Liver (tissue), 9 donors: ENCODE data around the gene EIF4G2. TPM values are rescaled to one million over a fixed set of nuclear protein-coding genes. Genes with fewer than 3 reads are reported as not detected.

Experiments used
- DNase-seq: peaks from one replicate; pipeline ENCODE4 v3.0.0-alpha.2; 2017; ENCODE audit warnings: low spot score
- H3K27ac ChIP-seq, 2 donors: one replicate each; pipeline ENCODE4 v1.7.0; 2013; ENCODE audit warnings: inconsistent platforms in 2 of 2, low read length in 2 of 2, control low read depth in 1 of 2, low read depth in 1 of 2, mild to moderate bottlenecking in 1 of 2
- H3K27me3 ChIP-seq, 4 donors: one replicate each; pipeline versions ENCODE4 v1.6.1 to v1.7.0; 2013; ENCODE audit warnings: low read length in 3 of 4, inconsistent platforms in 1 of 4, mild to moderate bottlenecking in 1 of 4, moderate library complexity in 1 of 4; ENCODE audit not compliant: control insufficient read depth in 4 of 4, insufficient read depth in 4 of 4
- H3K36me3 ChIP-seq, 4 donors: one replicate each; pipeline versions ENCODE4 v1.6.1 to v1.7.0; 2013; ENCODE audit warnings: low read length in 3 of 4, mild to moderate bottlenecking in 3 of 4, low read depth in 1 of 4, moderate library complexity in 1 of 4; ENCODE audit not compliant: control insufficient read depth in 4 of 4, insufficient read depth in 3 of 4
- H3K4me1 ChIP-seq, 4 donors: one replicate each; pipeline versions ENCODE4 v1.6.1 to v1.7.0; 2013; ENCODE audit warnings: low read length in 3 of 4, mild to moderate bottlenecking in 3 of 4, moderate library complexity in 1 of 4; ENCODE audit not compliant: control insufficient read depth in 4 of 4, insufficient read depth in 4 of 4
- H3K4me3 ChIP-seq, 3 donors: one replicate each; pipeline versions ENCODE4 v1.6.1 to v1.7.0; 2013; ENCODE audit warnings: low read length in 3 of 3, control low read depth in 1 of 3, low read depth in 1 of 3, mild to moderate bottlenecking in 1 of 3
- H3K9ac ChIP-seq, 2 donors: one replicate each; pipeline ENCODE4 v1.7.0; 2013; ENCODE audit warnings: low read length in 2 of 2, mild to moderate bottlenecking in 2 of 2, moderate library complexity in 2 of 2, control low read depth in 1 of 2, low read depth in 1 of 2
- H3K9me3 ChIP-seq, 4 donors: one replicate each; pipeline versions ENCODE4 v1.6.1 to v1.7.0; 2013; ENCODE audit warnings: low read length in 3 of 4; ENCODE audit not compliant: control insufficient read depth in 4 of 4
- EGR1 ChIP-seq, 2 donors: IDR thresholded peaks; 2 replicates each; pipeline ENCODE4 v1.6.1; 2016 to 2018; ENCODE audit warnings: antibody characterized with exemption in 2 of 2, low read depth in 2 of 2
- FOXA1 ChIP-seq: IDR thresholded peaks from 2 replicates; pipeline ENCODE4 v1.6.1; 2016; ENCODE audit warnings: antibody characterized with exemption
- FOXA2 ChIP-seq: IDR thresholded peaks from 2 replicates; pipeline ENCODE4 v1.6.1; 2016; ENCODE audit warnings: antibody characterized with exemption
- GABPA ChIP-seq, 2 donors: IDR thresholded peaks in 1 of 2; conservative IDR thresholded peaks in 1 of 2; 2 replicates each; pipeline ENCODE4 v1.6.1; 2016; ENCODE audit warnings: antibody characterized with exemption in 2 of 2, mild to moderate bottlenecking in 1 of 2, moderate library complexity in 1 of 2
- HNF4A ChIP-seq, 2 donors: conservative IDR thresholded peaks; 2 replicates each; pipeline ENCODE4 v1.6.1; 2016; ENCODE audit warnings: antibody characterized with exemption in 2 of 2, mild to moderate bottlenecking in 2 of 2
- JUND ChIP-seq, 2 donors: IDR thresholded peaks; 2 replicates each; pipeline ENCODE4 v1.6.1; 2016; ENCODE audit warnings: antibody characterized with exemption in 2 of 2
- MAX ChIP-seq: IDR thresholded peaks from 2 replicates; pipeline ENCODE4 v1.6.1; 2016; ENCODE audit warnings: antibody characterized with exemption
- NR2F2 ChIP-seq: IDR thresholded peaks from 2 replicates; pipeline ENCODE4 v1.6.1; 2016; ENCODE audit warnings: antibody characterized with exemption
- RAD21 ChIP-seq, 2 donors: IDR thresholded peaks; 2 replicates each; pipeline ENCODE4 v1.6.1; 2016; ENCODE audit warnings: antibody characterized with exemption in 2 of 2, mild to moderate bottlenecking in 2 of 2
- RXRA ChIP-seq, 2 donors: IDR thresholded peaks; 2 replicates each; pipeline ENCODE4 v1.6.1; 2017 to 2018; ENCODE audit warnings: antibody characterized with exemption in 2 of 2, mild to moderate bottlenecking in 1 of 2
- SP1 ChIP-seq: IDR thresholded peaks from 2 replicates; pipeline ENCODE4 v1.6.1; 2018; ENCODE audit warnings: antibody characterized with exemption, mild to moderate bottlenecking
- TAF1 ChIP-seq: conservative IDR thresholded peaks from 2 replicates; pipeline ENCODE4 v1.6.1; 2016; ENCODE audit warnings: antibody characterized with exemption, mild to moderate bottlenecking
- YY1 ChIP-seq: IDR thresholded peaks from 2 replicates; pipeline ENCODE4 v1.6.1; 2016; ENCODE audit warnings: antibody characterized with exemption, mild to moderate bottlenecking
- ZBTB33 ChIP-seq: IDR thresholded peaks from 2 replicates; pipeline ENCODE4 v1.6.1; 2016; ENCODE audit warnings: antibody characterized with exemption
- WGBS: extraction: QIAGEN DNeasy Blood & Tissue Kit; methylation state at CpG from one replicate; pipeline ENCODE4 v1.1.7; 2013; 5-methylcytosine and 5-hydroxymethylcytosine counted together
- polyA plus RNA-seq, 2 donors: library from polyadenylated mRNA; stranded (reverse) in 1 of 2; unstranded in 1 of 2; fragments of 200-250 nt in 1 of 2; fragments of >200 nt in 1 of 2; fragmentation: Nextera tagmentation in 1 of 2; extraction: Ambion mirVana in 1 of 2; gene quantifications; one replicate each; pipeline versions ENCODE4 v1.2.1 to v1.2.3, GENCODE V29; 2013 to 2015
- total RNA-seq, 2 donors: library from RNA; depleted of rRNA; stranded (reverse); fragments of >200 nt; gene quantifications; one replicate each; pipeline ENCODE4 v1.2.3, GENCODE V29; 2014
- TF ChIP-seq, protein P1 (sequence below): IDR thresholded peaks from 2 replicates; pipeline ENCODE4 v1.6.1; 2016; ENCODE audit warnings: antibody characterized with exemption
- TF ChIP-seq, protein P2 (sequence below): IDR thresholded peaks from 2 replicates; pipeline ENCODE4 v1.6.1; 2016; ENCODE audit warnings: antibody characterized with exemption, mild to moderate bottlenecking
- donor health status: healthy.
- donor health status: healthy.
- donor health status: healthy.
- donor health status: healthy.
- donor health status: healthy.

Gene EIF4G2
- total and polyA plus RNA-seq, 4 donors, result 126 to 268 (median 209) TPM

- Histone ChIP-seq H3K27ac (no peak overlapping the region), H3K9me3 (no peaks in the 10 kb centered on the region), H3K36me3 (no peaks in the 10 kb centered on the region), H3K27me3 (no peaks in the 10 kb centered on the region), H3K4me3 (no peak overlapping the region), H3K9ac (no peak overlapping the region), H3K4me1 (peaks cover 0 to 1% (median 0%) of the 10 kb centered on the region in 4 donors)
- TF ChIP-seq HNF4A (conservative IDR thresholded peaks at IDR 0.05) (no peak), JUND (IDR thresholded peaks at IDR 0.05) (no peak), RXRA (IDR thresholded peaks at IDR 0.05) (no peak), RAD21 (IDR thresholded peaks at IDR 0.05) (no peak), GABPA (IDR thresholded peaks at IDR 0.05 in 1 of 2, conservative IDR thresholded peaks at IDR 0.05 in 1 of 2) (no peak), TAF1 (no peak)
- TF ChIP-seq, protein P1, sequence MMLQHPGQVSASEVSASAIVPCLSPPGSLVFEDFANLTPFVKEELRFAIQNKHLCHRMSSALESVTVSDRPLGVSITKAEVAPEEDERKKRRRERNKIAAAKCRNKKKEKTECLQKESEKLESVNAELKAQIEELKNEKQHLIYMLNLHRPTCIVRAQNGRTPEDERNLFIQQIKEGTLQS, result no peak
- TF ChIP-seq, protein P2, sequence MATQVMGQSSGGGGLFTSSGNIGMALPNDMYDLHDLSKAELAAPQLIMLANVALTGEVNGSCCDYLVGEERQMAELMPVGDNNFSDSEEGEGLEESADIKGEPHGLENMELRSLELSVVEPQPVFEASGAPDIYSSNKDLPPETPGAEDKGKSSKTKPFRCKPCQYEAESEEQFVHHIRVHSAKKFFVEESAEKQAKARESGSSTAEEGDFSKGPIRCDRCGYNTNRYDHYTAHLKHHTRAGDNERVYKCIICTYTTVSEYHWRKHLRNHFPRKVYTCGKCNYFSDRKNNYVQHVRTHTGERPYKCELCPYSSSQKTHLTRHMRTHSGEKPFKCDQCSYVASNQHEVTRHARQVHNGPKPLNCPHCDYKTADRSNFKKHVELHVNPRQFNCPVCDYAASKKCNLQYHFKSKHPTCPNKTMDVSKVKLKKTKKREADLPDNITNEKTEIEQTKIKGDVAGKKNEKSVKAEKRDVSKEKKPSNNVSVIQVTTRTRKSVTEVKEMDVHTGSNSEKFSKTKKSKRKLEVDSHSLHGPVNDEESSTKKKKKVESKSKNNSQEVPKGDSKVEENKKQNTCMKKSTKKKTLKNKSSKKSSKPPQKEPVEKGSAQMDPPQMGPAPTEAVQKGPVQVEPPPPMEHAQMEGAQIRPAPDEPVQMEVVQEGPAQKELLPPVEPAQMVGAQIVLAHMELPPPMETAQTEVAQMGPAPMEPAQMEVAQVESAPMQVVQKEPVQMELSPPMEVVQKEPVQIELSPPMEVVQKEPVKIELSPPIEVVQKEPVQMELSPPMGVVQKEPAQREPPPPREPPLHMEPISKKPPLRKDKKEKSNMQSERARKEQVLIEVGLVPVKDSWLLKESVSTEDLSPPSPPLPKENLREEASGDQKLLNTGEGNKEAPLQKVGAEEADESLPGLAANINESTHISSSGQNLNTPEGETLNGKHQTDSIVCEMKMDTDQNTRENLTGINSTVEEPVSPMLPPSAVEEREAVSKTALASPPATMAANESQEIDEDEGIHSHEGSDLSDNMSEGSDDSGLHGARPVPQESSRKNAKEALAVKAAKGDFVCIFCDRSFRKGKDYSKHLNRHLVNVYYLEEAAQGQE, result no peak
- DNase-seq, result no peak
These were observed 37.9 kb upstream of the EIF4G2 start for GRCh38 chr11:10846660-10847059.

- DNase-seq, result no peak
- peaks cover 0 to 1% (median 0%) of the 10 kb centered on the region in 4 donors for H3K4me1 ChIP-seq
- TF ChIP-seq RAD21 (IDR thresholded peaks at IDR 0.05) (no peak), NR2F2 (no peak), JUND (IDR thresholded peaks at IDR 0.05) (no peak), MAX (no peak), FOXA2 (no peak), FOXA1 (no peak), EGR1 (IDR thresholded peaks at IDR 0.05; ENCODE audit: low read depth in 2 of 2) (no peak), SP1 (no peak), ZBTB33 (no peak), GABPA (IDR thresholded peaks at IDR 0.05 in 1 of 2, conservative IDR thresholded peaks at IDR 0.05 in 1 of 2) (no peak), RXRA (IDR thresholded peaks at IDR 0.05) (no peak), YY1 (no peak), TAF1 (no peak), HNF4A (conservative IDR thresholded peaks at IDR 0.05) (no peak)
- TF ChIP-seq, protein P1, result no peak
- TF ChIP-seq, protein P2, result no peak
- WGBS, result 89% methylated on average over 2 of the region's 2 CpGs
- H3K27ac ChIP-seq, result no peak overlapping the region
- H3K9me3 ChIP-seq, result no peaks in the 10 kb centered on the region
- H3K36me3 ChIP-seq, result no peaks in the 10 kb centered on the region
- no peaks in the 10 kb centered on the region for H3K27me3 ChIP-seq
- H3K9ac ChIP-seq, result no peak overlapping the region
- H3K4me3 ChIP-seq, result no peak overlapping the region
These were observed 36.9 kb upstream of the EIF4G2 start for GRCh38 chr11:10845589-10845988.
